Measurements from ENCODE around the gene ALPP.
"Not testable (repeated sequence)": the region's sequence is repeated elsewhere in the genome, so short reads cannot be mapped to it uniquely, and the experiment has no call there.

ALPP gene

DNA sequence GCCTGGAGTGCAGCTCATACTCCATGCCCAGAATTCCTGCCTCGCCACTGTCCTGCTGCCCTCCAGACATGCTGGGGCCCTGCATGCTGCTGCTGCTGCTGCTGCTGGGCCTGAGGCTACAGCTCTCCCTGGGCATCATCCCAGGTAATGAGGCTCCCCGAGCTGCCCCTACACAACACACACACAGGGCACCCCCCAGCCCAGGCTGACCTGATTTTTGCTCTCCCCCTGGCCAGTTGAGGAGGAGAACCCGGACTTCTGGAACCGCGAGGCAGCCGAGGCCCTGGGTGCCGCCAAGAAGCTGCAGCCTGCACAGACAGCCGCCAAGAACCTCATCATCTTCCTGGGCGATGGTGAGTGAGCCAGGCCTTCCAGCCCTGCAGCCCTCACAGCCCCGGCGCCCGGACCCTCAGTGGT lies at the start of gene ALPP:
TSS of gene ALPP (plus strand) at position 17 of the 417 bp plus-strand sequence. CDS start at position 69, 52 bp downstream.
- not testable (repeated sequence) for DNase-seq (ENCODE audit: low read depth)

DNA sequence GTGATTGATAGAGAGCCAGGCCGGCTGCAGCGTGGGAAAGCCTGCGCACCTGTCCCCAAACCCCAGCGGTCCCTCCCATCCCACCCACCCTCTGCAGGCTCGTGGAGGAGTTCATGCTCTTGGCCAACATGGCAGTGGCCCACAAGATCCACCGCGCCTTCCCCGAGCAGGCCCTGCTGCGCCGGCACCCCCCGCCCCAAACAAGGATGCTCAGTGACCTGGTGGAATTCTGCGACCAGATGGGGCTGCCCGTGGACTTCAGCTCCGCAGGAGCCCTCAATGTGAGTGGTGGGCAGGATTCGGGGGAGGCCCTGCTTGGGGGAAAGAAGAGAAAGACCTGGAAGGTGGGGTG lies 48.9 kb upstream of the ALPP start:
- DNase-seq (ENCODE audit: low read depth): no peak

DNA sequence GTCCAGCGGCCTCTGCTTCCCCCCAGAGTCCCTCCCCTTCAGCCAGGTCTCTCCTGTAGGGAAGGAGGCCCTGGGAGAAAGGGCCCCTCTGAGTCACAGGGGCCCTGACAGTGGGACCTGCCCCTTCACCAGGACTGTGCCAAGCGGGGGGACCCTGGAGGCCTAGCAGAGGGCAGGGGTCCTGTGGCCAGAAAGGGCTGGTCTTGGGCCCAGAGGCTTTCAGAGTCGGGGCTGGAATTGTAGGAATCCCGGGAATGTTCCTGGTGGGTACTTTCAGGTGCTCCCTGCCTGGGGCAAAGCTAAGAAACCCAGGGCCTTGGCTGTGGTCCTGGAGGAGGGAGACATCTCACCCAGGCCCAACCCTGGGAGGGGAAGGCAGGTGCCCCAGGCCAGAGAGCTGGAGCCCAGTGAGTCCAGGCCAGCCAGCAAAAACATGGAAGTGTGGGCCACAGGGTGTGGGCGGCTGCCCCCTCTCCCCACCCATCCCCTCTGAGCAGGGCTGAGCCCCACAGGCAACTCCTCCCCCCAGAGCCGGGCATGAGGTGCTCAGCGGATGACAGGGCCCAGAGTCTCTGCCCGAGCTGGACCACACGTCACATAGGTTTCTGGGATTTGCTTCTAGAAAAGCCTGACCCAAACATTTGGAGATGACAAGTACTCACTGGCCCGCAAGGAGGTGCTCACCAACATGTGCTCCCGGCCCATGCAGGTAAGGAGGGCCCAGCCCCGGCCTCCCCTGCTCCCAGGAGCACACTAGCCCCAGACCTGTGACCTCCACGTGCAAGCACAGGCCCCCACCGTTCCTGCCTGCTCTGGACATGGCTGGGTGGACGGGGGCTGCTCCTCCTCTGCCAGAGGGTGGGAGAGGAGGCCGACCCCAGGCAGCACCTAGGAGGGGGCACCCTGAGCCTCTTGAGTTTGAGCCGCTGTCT lies 48.2 kb upstream of the ALPP start:
- no peak for DNase-seq (ENCODE audit: low read depth)

DNA sequence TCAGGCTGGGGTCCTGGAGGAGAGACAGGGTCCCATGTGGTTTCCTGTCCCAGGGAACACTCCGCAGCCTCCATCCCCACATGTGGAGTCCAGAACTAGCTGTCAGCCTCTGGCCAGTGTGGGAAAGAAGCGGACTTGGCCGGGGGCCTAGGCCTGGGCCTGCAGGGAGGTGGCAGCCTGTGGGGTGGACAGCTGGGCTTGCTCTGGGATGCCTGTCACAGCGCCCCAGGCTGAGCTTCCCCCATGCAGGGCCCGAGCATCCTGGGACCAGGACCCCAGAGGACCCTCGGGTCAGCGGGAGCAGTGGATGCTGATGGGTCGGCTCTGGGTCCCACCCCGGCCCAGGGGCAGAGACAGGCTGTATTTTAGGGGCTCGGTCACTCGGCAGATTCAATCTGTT lies 47.5 kb upstream of the ALPP start:
- not testable (repeated sequence) for DNase-seq (ENCODE audit: low read depth)

DNA sequence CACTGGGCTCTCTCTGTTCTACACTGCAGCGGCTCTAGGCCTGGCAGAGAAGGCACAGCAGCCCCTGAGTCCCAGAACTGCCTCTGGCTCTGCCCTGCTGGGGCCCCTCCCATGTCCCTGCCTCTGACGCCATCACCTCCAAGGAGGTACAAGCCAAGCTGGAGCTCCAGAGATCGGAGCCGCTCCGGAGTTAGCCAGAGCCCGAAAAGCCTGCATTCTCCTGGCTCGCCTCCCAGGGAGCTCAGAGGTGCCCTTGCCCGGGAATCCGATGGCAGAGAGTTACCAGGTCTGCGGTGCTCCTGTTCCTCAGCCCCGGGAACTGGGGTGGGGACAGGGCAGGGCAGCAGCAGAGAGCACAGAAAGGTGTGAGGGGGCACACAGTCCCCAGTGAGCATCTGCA lies 46.9 kb upstream of the ALPP start:
- not testable (repeated sequence) for DNase-seq (ENCODE audit: low read depth)

DNA sequence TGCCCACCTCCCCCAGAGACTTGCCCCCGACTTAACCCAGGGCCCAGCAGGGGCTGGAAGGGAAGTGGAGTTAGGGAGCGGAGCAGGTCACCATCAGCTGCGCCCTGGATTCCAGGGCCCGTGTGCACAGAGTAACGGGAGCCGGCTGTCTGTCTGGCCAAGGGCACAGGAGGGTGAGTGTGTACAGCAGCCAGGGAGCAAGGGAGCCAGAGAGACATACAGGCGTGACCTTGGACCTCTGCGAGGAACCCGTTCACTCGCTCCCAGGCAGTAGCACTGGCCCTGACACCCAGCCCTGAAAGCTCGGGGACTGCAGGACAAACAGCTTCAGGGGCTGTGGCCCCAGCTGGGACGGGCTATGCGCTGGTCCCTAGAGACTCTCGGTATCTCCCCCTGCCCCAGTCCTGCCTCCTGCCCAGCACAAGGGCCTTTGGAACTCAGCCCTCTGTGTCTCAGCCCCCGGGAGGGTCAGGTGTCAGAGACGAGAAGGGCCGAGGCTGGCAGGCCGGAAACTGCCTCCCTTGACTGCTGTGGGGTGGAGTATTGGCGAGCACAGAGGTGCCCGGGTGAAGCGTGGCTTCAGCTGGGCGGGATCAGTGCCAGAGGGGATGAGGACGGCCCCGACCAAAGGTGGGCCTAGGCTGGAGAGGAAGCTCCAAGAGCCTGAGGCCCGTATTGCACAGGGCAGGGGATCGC lies 46.2 kb upstream of the ALPP start:
- not testable (repeated sequence) for DNase-seq (ENCODE audit: low read depth)

DNA sequence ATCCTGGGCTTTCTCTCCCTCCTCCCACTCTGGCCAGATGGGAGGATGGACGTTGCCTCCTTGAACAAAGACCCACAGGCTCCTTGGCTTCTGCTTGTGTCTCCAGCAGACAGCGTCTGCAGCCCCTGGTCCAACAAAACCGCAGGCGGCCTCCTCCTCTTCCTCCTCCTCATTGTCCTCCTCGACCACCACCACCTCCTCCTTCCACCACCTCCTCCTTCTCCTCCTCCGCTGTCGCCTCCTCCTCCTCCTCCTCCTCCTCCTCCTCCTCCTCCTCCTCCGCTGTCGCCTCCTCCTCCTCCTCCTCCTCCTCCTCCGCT lies 45.7 kb upstream of the ALPP start:
- DNase-seq (ENCODE audit: low read depth): no peak

DNA sequence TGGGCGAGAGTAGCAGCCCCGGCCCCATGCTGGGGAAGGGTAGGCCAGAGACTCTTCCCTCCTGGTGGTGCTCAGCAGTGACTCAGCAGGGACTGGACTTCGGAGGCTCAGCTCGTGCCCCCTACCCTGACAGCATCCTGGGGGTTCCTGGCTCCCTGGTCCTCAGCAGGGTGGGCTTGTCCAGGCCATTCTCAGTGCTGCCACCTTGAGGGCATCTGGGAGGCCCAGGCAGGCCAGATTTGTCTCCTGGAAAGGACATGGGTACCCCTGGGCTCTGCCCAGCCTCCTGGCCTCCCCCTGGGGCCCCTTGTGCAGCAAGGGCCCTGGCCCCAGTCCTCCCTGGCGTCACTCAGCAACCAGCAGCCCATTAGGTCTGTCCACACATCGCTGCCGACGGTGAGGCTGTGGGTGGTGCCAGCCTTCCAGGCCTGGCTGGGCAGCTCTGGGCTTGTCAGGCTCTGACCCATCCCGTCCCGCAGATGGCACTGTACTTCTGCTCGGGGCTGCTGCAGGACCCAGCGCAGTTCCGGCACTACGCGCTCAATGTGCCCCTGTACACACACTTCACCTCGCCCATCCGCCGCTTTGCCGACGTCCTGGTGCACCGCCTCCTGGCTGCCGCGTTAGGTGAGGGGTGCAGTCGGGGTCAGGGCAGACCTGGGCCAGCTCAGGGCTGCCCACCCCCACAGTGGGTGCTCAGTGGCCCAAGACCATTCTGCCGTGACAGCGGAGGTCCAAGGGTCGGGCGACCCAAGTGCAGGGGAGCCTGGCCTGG lies 45.0 kb upstream of the ALPP start:
- DNase-seq (ENCODE audit: low read depth): no peak

DNA sequence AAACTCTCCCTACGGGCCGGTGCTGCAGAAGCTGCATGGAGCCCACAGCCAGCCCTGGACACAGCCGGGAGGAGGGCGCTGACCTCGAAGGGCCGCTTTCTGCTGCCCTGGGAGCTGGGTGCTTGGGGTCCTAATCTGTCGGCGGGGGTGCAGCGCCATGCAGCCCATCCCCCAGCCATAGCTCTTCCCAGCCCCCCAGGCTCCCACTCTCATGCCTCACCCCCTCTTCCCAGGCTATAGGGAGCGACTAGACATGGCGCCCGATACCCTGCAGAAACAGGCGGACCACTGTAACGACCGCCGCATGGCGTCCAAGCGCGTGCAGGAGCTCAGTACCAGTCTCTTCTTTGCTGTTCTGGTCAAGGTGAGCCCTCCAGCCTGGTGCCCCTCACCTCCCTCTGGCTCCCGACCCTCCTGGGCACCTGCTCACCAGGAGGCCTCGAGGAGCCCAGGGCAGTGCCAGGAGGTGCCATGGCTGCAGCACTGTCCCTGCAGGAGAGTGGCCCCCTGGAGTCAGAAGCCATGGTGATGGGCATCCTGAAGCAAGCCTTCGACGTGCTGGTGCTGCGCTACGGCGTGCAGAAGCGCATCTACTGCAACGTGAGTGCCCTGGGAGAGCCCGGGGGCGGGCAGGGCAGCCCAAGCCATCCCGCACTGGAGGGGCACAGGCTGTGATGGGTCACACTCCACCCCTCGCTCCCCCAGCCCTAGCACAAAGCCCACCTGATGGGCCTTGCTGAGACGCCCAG lies 44.2 kb upstream of the ALPP start:
- not testable (repeated sequence) for DNase-seq (ENCODE audit: low read depth)

DNA sequence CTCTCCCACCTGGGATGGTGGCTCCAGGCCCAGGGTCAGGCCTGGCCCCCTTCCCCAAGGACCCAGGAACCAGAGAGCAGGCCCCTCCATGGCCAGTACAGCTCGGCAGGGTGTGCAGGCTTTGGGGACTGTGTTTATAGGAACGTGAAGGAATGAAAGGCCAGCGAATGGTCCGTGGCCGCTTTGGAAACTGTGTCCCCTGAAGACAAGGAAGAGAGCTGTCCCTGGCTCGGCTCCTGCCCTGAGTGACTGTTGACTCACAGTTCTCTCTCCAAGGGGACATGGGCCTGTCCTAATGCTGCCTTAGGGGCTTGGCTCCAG lies 43.7 kb upstream of the ALPP start:
- not testable (repeated sequence) for DNase-seq (ENCODE audit: low read depth)

DNA sequence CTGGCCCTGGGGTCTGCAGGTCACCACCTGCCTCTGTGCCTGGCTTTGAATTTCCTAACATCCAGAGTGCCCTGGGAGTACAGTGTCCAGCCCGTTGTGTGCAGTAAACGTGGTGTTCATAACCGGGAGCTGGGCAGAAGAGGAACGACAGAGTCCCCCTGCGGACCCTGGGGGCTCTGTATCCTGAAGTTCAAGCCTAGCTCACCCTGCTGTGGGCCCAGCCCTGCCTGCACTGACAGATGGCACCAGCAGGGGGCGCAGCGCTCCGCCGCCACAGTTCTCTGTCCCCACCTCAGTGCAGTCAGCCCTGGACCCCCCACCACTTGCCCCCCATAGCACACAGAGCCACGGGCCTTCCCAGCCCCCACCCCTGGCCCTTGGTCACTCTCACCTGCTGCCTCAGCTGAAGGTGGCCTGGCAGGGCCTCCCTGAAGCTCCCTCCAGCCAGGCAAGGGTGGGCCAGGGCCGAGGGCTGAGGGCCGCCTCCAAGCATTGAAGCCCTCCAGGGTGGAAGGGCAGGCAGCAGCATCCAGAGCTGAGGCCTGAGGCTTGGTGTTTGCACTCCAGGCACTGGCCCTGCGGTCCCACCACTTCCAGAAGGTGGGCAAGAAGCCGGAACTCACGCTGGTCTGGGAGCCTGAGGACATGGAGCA lies 43.2 kb upstream of the ALPP start:
- not testable (repeated sequence) for DNase-seq (ENCODE audit: low read depth)

DNA sequence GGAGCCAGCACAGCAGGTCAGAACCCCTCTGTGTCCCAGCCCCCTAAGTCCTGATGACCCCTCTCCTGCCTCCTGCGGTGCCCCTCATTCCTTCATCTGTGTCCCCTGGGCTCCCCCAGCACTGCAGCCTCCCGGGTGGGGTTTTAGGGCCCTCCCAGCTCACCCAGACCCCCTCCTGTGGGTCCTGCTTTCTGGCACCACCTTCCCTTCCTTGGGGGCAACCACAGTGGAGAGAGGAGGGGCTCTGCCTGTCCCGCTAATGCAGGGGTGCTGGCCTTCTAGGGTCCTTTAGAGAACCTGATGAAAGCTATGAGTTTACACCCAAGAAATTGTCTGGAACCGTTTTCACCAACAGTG lies 42.7 kb upstream of the ALPP start:
- DNase-seq (ENCODE audit: low read depth): no peak

DNA sequence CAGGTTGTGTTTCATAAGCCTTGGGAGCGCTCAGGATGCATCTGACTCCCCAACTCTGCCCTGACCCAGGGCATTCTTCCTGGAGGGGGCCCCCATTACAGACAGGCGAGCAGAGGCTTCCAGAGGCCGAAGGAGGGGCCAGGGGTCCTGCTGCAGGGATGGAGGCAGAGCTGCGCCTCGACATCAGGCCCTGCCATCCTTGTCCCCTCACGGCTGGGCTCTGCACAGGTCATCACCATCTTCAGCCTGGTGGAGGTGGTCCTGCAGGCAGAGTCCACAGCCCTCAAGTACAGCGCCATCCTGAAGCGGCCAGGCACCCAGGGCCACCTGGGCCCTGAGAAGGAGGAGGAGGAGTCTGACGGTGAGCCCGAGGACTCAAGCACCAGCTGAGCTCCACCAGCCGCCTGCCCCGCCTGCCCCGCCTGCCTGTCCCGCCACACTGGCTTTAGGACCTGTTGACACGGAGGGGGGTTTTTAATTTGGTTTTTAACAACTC lies 42.3 kb upstream of the ALPP start:
- DNase-seq (ENCODE audit: low read depth): no peak

DNA sequence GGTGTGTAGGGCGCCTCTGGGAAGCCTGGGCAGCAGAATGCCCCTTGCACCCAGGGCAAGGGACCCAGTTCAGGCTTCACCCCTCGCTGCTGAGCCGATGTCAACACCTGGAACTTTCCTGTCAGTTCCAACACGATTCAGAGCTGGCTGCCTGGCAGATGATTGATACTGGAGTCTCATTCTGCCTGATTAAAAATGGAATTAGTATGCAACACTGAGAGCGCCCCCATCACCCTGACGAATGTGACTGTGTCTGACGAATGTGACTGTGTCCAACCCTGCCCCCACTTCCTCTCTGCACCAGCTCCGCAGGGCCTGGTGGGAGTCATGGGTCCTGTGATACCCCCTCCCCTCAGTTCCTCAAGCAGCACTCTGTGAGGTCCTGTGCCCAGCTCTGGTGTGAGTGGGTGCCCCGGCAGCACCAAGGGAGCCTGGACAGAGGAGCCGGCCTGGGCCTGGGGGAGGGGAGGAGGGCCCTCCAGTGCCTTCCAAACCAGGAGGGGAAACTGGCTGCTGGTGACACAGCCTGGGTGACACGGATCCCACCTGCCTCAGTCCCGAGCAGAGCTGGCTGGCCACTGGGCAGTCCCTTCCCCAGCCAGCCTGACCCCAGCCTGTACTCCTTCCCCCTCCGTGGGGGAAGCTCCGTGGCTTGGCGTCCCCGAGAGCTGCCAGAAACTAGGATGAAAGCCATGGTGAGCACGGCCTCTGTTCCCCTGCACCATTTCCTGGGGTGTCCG lies 41.4 kb upstream of the ALPP start:
- no peak for DNase-seq (ENCODE audit: low read depth)

DNA sequence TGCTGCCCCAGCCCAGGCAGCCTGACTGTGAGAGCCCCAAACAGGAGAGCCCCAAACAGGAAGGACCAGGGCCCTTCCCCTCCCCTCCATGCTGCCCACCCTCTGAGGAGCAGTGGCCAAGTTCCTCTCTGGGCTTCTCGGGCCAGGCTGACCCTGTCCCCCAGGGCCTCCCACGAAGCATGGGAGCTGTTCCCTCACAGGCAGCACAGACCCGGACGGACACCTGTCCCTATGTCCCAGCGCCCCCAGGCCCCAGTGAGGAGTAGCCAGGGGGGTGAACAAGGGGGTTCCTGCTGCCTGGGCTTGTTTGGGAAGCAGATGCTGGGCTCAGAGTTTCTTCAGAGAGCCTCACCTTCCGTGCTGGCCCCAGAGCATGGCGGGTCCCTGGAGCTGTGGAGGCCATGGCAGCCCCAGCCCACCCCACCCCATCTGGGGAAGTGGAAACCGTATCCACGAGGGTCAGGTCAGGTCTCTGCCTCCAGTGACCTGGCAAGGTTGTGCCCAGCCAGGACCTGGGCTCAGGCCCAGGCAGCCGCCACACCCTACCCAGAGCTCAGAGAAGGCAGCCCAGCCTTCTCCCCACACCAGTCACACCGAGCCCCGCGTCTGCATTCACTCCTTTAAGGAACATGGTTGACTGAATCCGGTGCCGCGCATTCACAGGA lies 40.3 kb upstream of the ALPP start:
- DNase-seq (ENCODE audit: low read depth): not testable (repeated sequence)

DNA sequence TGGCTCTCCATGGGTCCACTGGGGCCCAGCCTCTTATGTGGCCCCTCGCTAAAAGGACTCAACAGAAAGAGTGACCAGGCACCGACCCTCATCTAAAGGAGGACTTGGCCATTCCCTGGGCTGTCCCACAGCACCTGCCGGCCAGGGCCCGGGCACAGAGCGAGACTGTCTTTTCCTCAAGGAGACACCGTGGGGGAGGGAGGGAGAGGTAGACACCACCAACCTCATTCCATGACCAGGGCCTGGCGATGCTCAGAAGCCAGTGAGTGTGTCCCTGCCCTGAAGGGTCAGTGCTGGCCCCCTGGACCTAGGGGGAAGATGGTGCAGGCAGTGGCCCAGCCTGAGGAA lies 39.8 kb upstream of the ALPP start:
- no peak for DNase-seq (ENCODE audit: low read depth)

DNA sequence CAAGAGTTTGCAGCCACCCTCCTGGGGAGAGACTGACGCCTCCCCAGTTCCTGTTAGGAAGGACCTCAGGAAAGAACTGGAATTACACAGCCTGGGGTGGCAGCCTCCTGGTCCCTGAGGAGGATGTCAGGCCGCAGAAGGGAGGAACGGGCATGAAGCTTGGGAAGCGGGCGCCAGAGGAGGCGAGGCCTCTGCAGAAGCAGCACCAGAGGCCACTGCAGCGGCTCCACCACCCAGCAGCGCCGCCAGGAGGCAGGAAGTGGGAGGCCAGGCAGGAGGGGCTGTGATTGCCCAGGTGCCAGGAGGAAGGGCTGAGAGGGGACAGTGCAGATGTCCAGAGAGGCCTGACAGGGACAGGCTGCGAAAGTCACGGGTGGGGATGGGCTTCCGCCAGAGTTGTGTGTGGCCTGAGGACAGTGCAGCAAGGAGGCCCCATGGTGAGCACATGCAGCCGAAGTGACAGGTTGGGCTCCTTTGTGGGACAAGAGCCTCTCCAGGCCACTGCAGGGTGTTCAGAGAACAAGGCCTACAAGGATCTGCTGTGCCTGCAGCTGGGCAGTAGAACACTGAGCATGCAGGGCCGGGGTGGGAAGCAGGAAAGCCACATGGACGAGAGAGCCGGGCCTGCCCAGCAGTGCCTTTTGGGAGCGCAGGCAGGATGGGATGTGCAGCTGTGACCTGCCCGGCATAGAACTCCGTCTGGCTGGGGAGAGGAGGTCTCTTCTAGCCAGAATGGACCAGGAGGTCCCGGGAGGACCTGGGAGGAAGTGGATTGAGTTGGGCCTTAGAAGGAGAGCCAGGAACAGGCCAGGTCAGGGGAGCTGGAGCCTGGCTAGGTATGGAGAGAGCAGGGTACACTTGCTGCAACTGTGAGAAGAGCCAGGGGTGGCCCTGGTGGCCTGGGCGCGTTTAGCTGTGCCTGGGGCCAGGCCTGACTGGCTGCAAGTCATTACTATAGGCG lies 39.1 kb upstream of the ALPP start:
- no peak for DNase-seq (ENCODE audit: low read depth)

DNA sequence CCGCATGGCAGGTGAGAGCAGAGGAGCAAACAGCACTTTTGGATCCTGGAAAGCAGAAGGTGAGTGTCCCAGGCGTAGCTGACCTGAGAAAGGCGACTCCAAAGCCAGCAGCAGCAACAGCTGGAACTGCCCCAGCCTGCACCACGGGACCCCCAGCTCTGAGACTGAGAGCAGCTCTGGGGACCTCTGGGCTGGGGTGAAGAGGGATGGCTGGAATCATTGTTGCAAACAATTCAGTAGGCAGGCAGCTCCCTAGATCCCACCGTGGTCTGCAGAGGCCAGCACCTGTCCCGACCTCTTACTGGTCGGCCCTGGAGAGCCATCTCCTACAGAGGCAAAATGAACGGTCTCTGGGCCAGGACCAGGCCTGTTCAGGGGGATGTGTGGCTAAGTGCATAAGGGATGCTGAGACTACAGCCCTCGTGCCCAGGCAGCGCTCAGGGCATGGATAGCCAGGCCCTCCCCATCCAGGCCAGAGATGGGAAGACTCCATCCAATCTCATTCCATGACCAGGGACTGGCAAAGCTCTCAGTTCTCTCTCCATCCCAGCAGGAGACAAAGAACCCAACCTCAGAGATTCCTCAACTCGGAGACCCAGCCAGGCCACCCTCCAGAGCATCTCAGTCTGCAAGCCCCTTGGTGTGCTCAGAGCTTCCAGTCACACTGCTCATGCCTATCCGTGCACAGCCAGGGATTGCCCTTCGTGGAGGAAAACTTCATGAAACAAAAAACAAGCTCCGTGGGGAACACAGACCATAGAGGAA lies 38.2 kb upstream of the ALPP start:
- no peak for DNase-seq (ENCODE audit: low read depth)

All from fibroblast of the conjunctiva (primary cell).